AG04450 (cell line): Measurements from ENCODE around the gene IFI35. TPM values are rescaled to one million over a fixed set of nuclear protein-coding genes. Genes with fewer than 3 reads are reported as not detected.

Experiments used
- CTCF ChIA-PET: fragments of 300-600, 350-600 bp; formaldehyde crosslinking; extraction: SDS; loops from one replicate; lab custom pipeline; 2022; ENCODE audit warnings: antibody characterized with exemption, inconsistent platforms; lab: Charles Lee
- POLR2A ChIA-PET: fragments of 350-600 bp; formaldehyde crosslinking; extraction: SDS; loops from one replicate; lab custom pipeline; 2021; ENCODE audit warnings: antibody characterized with exemption, inconsistent platforms; lab: Yijun Ruan, JAX
- DNase-seq: peaks from one replicate; pipeline ENCODE4 v3.0.0-alpha.2; 2011; ENCODE audit warnings: low read depth, low spot score
- H3K27ac ChIP-seq: one replicate; pipeline ENCODE4 v1.5.1; 2012; ENCODE audit warnings: low read depth, low read length, control low read depth
- H3K27me3 ChIP-seq: one replicate; pipeline ENCODE4 v1.6.0; 2012; ENCODE audit warnings: low read length; ENCODE audit not compliant: control insufficient read depth, insufficient read depth
- H3K4me3 ChIP-seq: 2 replicates; pipeline ENCODE4 v1.5.1; 2011; ENCODE audit warnings: mild to moderate bottlenecking, low read depth, low read length, control low read depth
- H3K9me3 ChIP-seq: 2 replicates; pipeline ENCODE4 v1.5.1; 2012; ENCODE audit warnings: low read length; ENCODE audit not compliant: control insufficient read depth, insufficient read depth
- CTCF ChIP-seq: IDR thresholded peaks from 2 replicates; pipeline ENCODE4 v1.5.1; 2011; ENCODE audit warnings: low read depth, low read length, control low read depth, inconsistent platforms
- polyA plus RNA-seq: library from polyadenylated mRNA; depleted of rRNA; stranded (reverse); fragments of >200 nt; gene quantifications from 2 replicates; pipeline ENCODE4 v1.2.3, GENCODE V29; 2011

Gene IFI35
- polyA plus RNA-seq, 1 experiment, result 24.1 TPM

- no peak for DNase-seq
- ChIA-PET POLR2A (no interaction called here), CTCF (interaction anchor here (1.0 kb wide), 1 partner anchor 13 kb away, joined by 3 read pairs; no protein-coding TSS in a partner anchor)
Measured at GRCh38 chr17:43010667-43011308, 4.2 kb downstream of the IFI35 start.

GRCh38 chr17:43011728-43012472, 5.3 kb downstream of the IFI35 start:
- no peak for TF ChIP-seq CTCF
- no peak overlapping the region for H3K27ac ChIP-seq
- DNase-seq, result no peak
- POLR2A ChIA-PET, result interaction anchor here (2.6 kb wide), 1 partner anchor 14 kb away, joined by 10 read pairs; the partner anchor contains the start of gene RPL27
- no peaks in the 10 kb centered on the region for H3K9me3 ChIP-seq
- no peak overlapping the region for H3K4me3 ChIP-seq
- no peaks in the 10 kb centered on the region for H3K27me3 ChIP-seq
- CTCF ChIA-PET, result interaction anchor here (1.5 kb wide), 1 partner anchor 13 kb away, joined by 6 read pairs; no protein-coding TSS in a partner anchor

More at GRCh38 chr17:43010667-43011308, 4.2 kb downstream of the IFI35 start:
- no peak overlapping the region for H3K27ac ChIP-seq
- H3K9me3 ChIP-seq, result no peaks in the 10 kb centered on the region
- no peak overlapping the region for H3K4me3 ChIP-seq
- no peaks in the 10 kb centered on the region for H3K27me3 ChIP-seq
- no peak for TF ChIP-seq CTCF

GRCh38 chr17:43013296-43013695, 6.7 kb downstream of the IFI35 start:
- CTCF ChIA-PET, result interaction anchor here (1.5 kb wide), 1 partner anchor 11 kb away, joined by 6 read pairs; no protein-coding TSS in a partner anchor
- no peaks in the 10 kb centered on the region for H3K9me3 ChIP-seq
- POLR2A ChIA-PET, result interaction anchor here (0.6 to 2.6 kb wide), 2 partner anchors 15 to 53 kb away, joined by 5 to 10 read pairs; partner anchors contain the start of gene RPL27
- H3K27ac ChIP-seq, result no peak overlapping the region
- no peak for DNase-seq
- H3K4me3 ChIP-seq, result no peak overlapping the region
- no peak for TF ChIP-seq CTCF
- H3K27me3 ChIP-seq, result no peaks in the 10 kb centered on the region

GRCh38 chr17:43014020-43014648, 7.5 kb downstream of the IFI35 start:
- no peak overlapping the region for H3K27ac ChIP-seq
- POLR2A ChIA-PET, result interaction anchor here (0.6 to 2.6 kb wide), 2 partner anchors 16 to 52 kb away, joined by 5 to 10 read pairs; partner anchors contain the start of gene RPL27
- no peak overlapping the region for H3K4me3 ChIP-seq
- H3K27me3 ChIP-seq, result no peaks in the 10 kb centered on the region
- CTCF ChIA-PET, result interaction anchor here (0.8 to 1.7 kb wide), 2 partner anchors 16 to 189 kb away, joined by 3 to 5 read pairs; partner anchors contain the start of gene RPL27
- no peaks in the 10 kb centered on the region for H3K9me3 ChIP-seq
- TF ChIP-seq CTCF, result no peak
- DNase-seq, result no peak
